HCT116 (cell line): ENCODE data around the gene CDA. TPM values are rescaled to one million over a fixed set of nuclear protein-coding genes. Genes with fewer than 3 reads are reported as not detected.

Experiments used
- ATAC-seq: fragments of 200-7000 bp; cut with Tn5 transposase; 2 replicates; pipeline ENCODE4 v1.9.1; 2020; ENCODE audit warnings: mild to moderate bottlenecking, moderate library complexity
- BruUV-seq: library from RNA; stranded (reverse); fragments of 400-500 nt; replicated peaks from 2 replicates; lab custom pipeline; 2021; lab: Mats Ljungman, UMichigan
- CTCF ChIA-PET: fragments of 300-600 bp; sonication (Branson Sonifier 250); formaldehyde crosslinking; loops from one replicate; lab custom pipeline; 2021; ENCODE audit warnings: antibody characterized with exemption; lab: Charles Lee
- POLR2A ChIA-PET: fragments of 300-600, 350-600 bp; sonication (Branson Sonifier 250); formaldehyde crosslinking; loops from one replicate; lab custom pipeline; 2021; ENCODE audit warnings: antibody characterized with exemption; lab: Charles Lee
- RAD21 ChIA-PET, 2 experiments: fragments of 300-600 bp; sonication (Branson Sonifier 250); formaldehyde crosslinking; loops; one replicate each; lab custom pipeline; 2023; ENCODE audit warnings: low total read pairs in 2 of 2; ENCODE audit not compliant: uncharacterized antibody in 2 of 2, unreplicated experiment in 2 of 2, low non-redundant PET in 1 of 2; lab: Charles Lee
- DNase-seq: peaks from one replicate; pipeline ENCODE4 v3.0.0-alpha.2; 2010; ENCODE audit warnings: low read depth, low spot score
- H2AFZ ChIP-seq: fragments of 200-600 bp; shearing (Covaris generic), sonication (generic); 2 replicates; pipeline ENCODE4 v1.6.1; 2017; ENCODE audit warnings: low read depth, mixed run types, mixed read lengths, antibody characterized with exemption, low read length; ENCODE audit not compliant: poor library complexity, severe bottlenecking
- H3K27ac ChIP-seq: 2 replicates; pipeline ENCODE4 v1.5.1; 2012; ENCODE audit warnings: low read depth, low read length
- H3K27me3 ChIP-seq: fragments of 200-600 bp; sonication (generic); 2 replicates; pipeline ENCODE4 v1.6.1; 2016; ENCODE audit warnings: mixed run types, low read length, mixed read lengths; ENCODE audit not compliant: insufficient read depth
- H3K36me3 ChIP-seq, 2 experiments: fragments of 200-500 bp in 1 of 2; fragments of 200-600 bp in 1 of 2; sonication (Bioruptor generic) in 1 of 2; sonication (generic) in 1 of 2; 2 replicates each; pipeline versions ENCODE4 v1.5.1 to v1.6.1; 2014 to 2016; ENCODE audit warnings: low read length in 2 of 2, inconsistent platforms in 1 of 2, mixed read lengths in 1 of 2, mixed run types in 1 of 2; ENCODE audit not compliant: insufficient read depth in 2 of 2, control insufficient read depth in 1 of 2
- H3K4me1 ChIP-seq, 2 experiments: fragments of 200-600 bp in 1 of 2; sonication (generic) in 1 of 2; 2 replicates each; pipeline versions ENCODE4 v1.5.1 to v1.6.1; 2012 to 2017; ENCODE audit warnings: low read length in 2 of 2, inconsistent platforms in 1 of 2, mild to moderate bottlenecking in 1 of 2, mixed read lengths in 1 of 2, mixed run types in 1 of 2, moderate library complexity in 1 of 2; ENCODE audit not compliant: insufficient read depth in 2 of 2, control insufficient read depth in 1 of 2
- H3K4me2 ChIP-seq: fragments of 200-600 bp; sonication (generic); 2 replicates; pipeline ENCODE4 v1.6.1; 2017; ENCODE audit warnings: mixed run types, low read length, mixed read lengths
- H3K4me3 ChIP-seq, 2 experiments: fragments of 200-600 bp in 1 of 2; sonication (generic) in 1 of 2; replicated peaks in 1 of 2; 2 replicates each; pipeline ENCODE4 v1.5.1; 2011 to 2016; ENCODE audit warnings: low read length in 2 of 2, control low read depth in 1 of 2, low read depth in 1 of 2, mild to moderate bottlenecking in 1 of 2, mixed read lengths in 1 of 2, mixed run types in 1 of 2
- H3K79me2 ChIP-seq: fragments of 200-600 bp; sonication (generic); 2 replicates; pipeline ENCODE4 v1.6.1; 2017; ENCODE audit warnings: mild to moderate bottlenecking, mixed run types, low read length, moderate library complexity, mixed read lengths; ENCODE audit not compliant: insufficient read depth
- H3K9ac ChIP-seq: fragments of 200-600 bp; sonication (generic); 2 replicates; pipeline ENCODE4 v1.6.1; 2016; ENCODE audit warnings: low read length, mixed read lengths
- H3K9me2 ChIP-seq: fragments of 200-600 bp; sonication (generic), shearing (Covaris generic); 2 replicates; pipeline ENCODE4 v1.6.1; 2017; ENCODE audit warnings: mixed run types, mild to moderate bottlenecking, moderate library complexity; ENCODE audit not compliant: insufficient read depth
- H3K9me3 ChIP-seq, 2 experiments: fragments of 200-500 bp in 1 of 2; fragments of 200-600 bp in 1 of 2; sonication (Bioruptor generic) in 1 of 2; sonication (generic) in 1 of 2; 2 replicates each; pipeline ENCODE4 v1.6.1; 2014 to 2017; ENCODE audit warnings: low read length in 2 of 2, mixed read lengths in 2 of 2, inconsistent platforms in 1 of 2, low read depth in 1 of 2, mild to moderate bottlenecking in 1 of 2, mixed run types in 1 of 2, moderate library complexity in 1 of 2; ENCODE audit not compliant: control insufficient read depth in 1 of 2, insufficient read depth in 1 of 2
- H4K20me1 ChIP-seq: fragments of 200-600 bp; sonication (generic), shearing (Covaris generic); 2 replicates; pipeline ENCODE4 v1.6.1; 2017; ENCODE audit warnings: mixed run types, mild to moderate bottlenecking, moderate library complexity; ENCODE audit not compliant: insufficient read depth
- CBX3 ChIP-seq: IDR thresholded peaks from 2 replicates; pipeline ENCODE4 v1.6.1; 2012; ENCODE audit warnings: low read depth
- CEBPB ChIP-seq: IDR thresholded peaks from 2 replicates; pipeline ENCODE4 v1.6.1; 2012; ENCODE audit warnings: low read depth
- ELF1 ChIP-seq: IDR thresholded peaks from 2 replicates; pipeline ENCODE4 v1.6.1; 2012; ENCODE audit warnings: low read depth, borderline replicate concordance
- EZH2 ChIP-seq: fragments of 200-600 bp; sonication (generic); IDR thresholded peaks from 2 replicates; pipeline ENCODE4 v1.6.1; 2017; ENCODE audit warnings: antibody characterized with exemption, mixed run types
- EZH2phosphoT487 ChIP-seq: fragments of 200-600 bp; IDR thresholded peaks from 2 replicates; pipeline ENCODE4 v1.6.1; 2018; ENCODE audit warnings: antibody characterized with exemption, borderline replicate concordance
- JUND ChIP-seq: IDR thresholded peaks from 2 replicates; pipeline ENCODE4 v1.6.1; 2012
- POLR2A ChIP-seq: IDR thresholded peaks from 2 replicates; pipeline ENCODE4 v1.7.0; 2011; ENCODE audit warnings: borderline replicate concordance; ENCODE audit not compliant: insufficient read depth, insufficient read length; ENCODE audit errors: extremely low read depth
- RAD21 ChIP-seq: IDR thresholded peaks from 2 replicates; pipeline ENCODE4 v1.6.1; 2012; ENCODE audit warnings: low read depth, mild to moderate bottlenecking
- SIN3A ChIP-seq: IDR thresholded peaks from 2 replicates; pipeline ENCODE4 v1.6.1; 2012; ENCODE audit warnings: low read depth
- SP1 ChIP-seq: IDR thresholded peaks from 2 replicates; pipeline ENCODE4 v1.6.1; 2012; ENCODE audit warnings: low read depth
- SRF ChIP-seq: IDR thresholded peaks from 2 replicates; pipeline ENCODE4 v1.6.1; 2012; ENCODE audit warnings: low read depth
- YY1 ChIP-seq: IDR thresholded peaks from 2 replicates; pipeline ENCODE4 v1.6.1; 2011; ENCODE audit warnings: low read length, low read depth, moderate library complexity, mild to moderate bottlenecking; ENCODE audit not compliant: insufficient replicate concordance; ENCODE audit errors: extremely low read depth
- ZFX ChIP-seq: fragments of 450-650 bp; IDR thresholded peaks from 2 replicates; pipeline ENCODE4 v1.6.1; 2017
- ZNF274 ChIP-seq: fragments of 200-500 bp; sonication (Bioruptor generic); IDR thresholded peaks from 2 replicates; pipeline ENCODE4 v1.6.1; 2014; ENCODE audit warnings: mild to moderate bottlenecking, low read depth, low read length, inconsistent platforms
- intact Hi-C: fragments of 100-400 bp; cut with micrococcal nuclease; formaldehyde crosslinking; loops from 2 replicates; pipeline ENCODE4 v1.10.0; 2022
- total RNA-seq: library from RNA; stranded (reverse); gene quantifications from one replicate; pipeline ENCODE4 v1.2.1, GENCODE V29; 2021; ENCODE audit not compliant: unreplicated experiment
- TF ChIP-seq, protein P1 (sequence below): IDR thresholded peaks from 2 replicates; pipeline ENCODE4 v1.6.1; 2011; ENCODE audit warnings: mild to moderate bottlenecking, low read length, moderate library complexity; ENCODE audit not compliant: insufficient replicate concordance; ENCODE audit errors: extremely low read depth
- TF ChIP-seq, protein P2 (sequence below), 3 experiments: fragments of 200-600 bp in 1 of 3; sonication (generic) in 1 of 3; IDR thresholded peaks in 2 of 3; conservative IDR thresholded peaks in 1 of 3; 2 replicates each; pipeline ENCODE4 v1.5.1; 2012 to 2017; ENCODE audit warnings: low read depth in 2 of 3, low read length in 2 of 3, antibody characterized with exemption in 1 of 3, borderline replicate concordance in 1 of 3, control low read depth in 1 of 3, mild to moderate bottlenecking in 1 of 3, mixed read lengths in 1 of 3, mixed run types in 1 of 3, moderate library complexity in 1 of 3; ENCODE audit not compliant: insufficient read depth in 1 of 3

Gene CDA
- total RNA-seq, 1 experiment from 2014 or later: 28.6 TPM

DNA sequence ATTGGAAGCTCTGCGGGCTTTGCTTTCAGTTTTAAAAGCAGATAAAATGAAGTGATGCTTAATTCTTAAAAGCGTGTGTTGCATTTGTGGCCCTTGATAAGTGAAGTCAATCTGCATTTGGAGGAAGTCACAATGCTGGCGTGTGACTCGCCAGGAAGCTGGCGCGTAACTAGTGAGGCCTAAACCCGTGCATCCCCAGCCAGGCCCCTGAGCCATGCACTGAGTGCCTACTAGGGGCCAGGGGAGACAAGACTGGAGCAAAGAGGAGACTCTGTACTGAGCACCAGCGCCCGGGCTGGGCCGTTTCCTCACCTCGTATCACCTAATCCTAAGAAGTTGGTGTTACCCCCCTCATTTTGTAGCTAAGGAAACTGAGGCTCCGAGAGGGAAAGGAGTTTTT, 76.8 kb downstream of the CDA start:
- no peaks in the 10 kb centered on the region for H4K20me1 ChIP-seq
- no peak overlapping the region for H3K27ac ChIP-seq
- intact Hi-C loops: no loop called here
- RAD21 ChIA-PET: no interaction called here
- DNase-seq: no peak
- peaks cover 2 to 9% of the 10 kb centered on the region in 2 experiments; a peak in 1 of 4 replicates for H3K4me1 ChIP-seq
- H3K4me3 ChIP-seq: no peak overlapping the region
- no peak overlapping the region for H3K9ac ChIP-seq
- TF ChIP-seq SP1 (no peak), RAD21 (no peak), ELF1 (no peak), ZNF274 (no peak), EZH2 (no peak), SRF (no peak), YY1 (no peak), JUND (no peak), CBX3 (no peak), SIN3A (no peak), EZH2phosphoT487 (no peak), POLR2A (no peak), CEBPB (no peak), ZFX (no peak)
- TF ChIP-seq, protein P1, sequence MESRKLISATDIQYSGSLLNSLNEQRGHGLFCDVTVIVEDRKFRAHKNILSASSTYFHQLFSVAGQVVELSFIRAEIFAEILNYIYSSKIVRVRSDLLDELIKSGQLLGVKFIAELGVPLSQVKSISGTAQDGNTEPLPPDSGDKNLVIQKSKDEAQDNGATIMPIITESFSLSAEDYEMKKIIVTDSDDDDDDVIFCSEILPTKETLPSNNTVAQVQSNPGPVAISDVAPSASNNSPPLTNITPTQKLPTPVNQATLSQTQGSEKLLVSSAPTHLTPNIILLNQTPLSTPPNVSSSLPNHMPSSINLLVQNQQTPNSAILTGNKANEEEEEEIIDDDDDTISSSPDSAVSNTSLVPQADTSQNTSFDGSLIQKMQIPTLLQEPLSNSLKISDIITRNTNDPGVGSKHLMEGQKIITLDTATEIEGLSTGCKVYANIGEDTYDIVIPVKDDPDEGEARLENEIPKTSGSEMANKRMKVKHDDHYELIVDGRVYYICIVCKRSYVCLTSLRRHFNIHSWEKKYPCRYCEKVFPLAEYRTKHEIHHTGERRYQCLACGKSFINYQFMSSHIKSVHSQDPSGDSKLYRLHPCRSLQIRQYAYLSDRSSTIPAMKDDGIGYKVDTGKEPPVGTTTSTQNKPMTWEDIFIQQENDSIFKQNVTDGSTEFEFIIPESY: no peak
- TF ChIP-seq, protein P2, sequence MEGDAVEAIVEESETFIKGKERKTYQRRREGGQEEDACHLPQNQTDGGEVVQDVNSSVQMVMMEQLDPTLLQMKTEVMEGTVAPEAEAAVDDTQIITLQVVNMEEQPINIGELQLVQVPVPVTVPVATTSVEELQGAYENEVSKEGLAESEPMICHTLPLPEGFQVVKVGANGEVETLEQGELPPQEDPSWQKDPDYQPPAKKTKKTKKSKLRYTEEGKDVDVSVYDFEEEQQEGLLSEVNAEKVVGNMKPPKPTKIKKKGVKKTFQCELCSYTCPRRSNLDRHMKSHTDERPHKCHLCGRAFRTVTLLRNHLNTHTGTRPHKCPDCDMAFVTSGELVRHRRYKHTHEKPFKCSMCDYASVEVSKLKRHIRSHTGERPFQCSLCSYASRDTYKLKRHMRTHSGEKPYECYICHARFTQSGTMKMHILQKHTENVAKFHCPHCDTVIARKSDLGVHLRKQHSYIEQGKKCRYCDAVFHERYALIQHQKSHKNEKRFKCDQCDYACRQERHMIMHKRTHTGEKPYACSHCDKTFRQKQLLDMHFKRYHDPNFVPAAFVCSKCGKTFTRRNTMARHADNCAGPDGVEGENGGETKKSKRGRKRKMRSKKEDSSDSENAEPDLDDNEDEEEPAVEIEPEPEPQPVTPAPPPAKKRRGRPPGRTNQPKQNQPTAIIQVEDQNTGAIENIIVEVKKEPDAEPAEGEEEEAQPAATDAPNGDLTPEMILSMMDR (IDR thresholded peaks at IDR 0.05 in 2 of 3, conservative IDR thresholded peaks at IDR 0.05 in 1 of 3; ENCODE audit: borderline replicate concordance in 1 of 3, insufficient read depth in 1 of 3, low read depth in 2 of 3, low read length in 2 of 3): no peak
- TF ChIP-seq, all 23 proteins: peak for 0
- no peak overlapping the region for H3K4me2 ChIP-seq
- no TSS peak for BruUV-seq
- H3K79me2 ChIP-seq: peaks cover 5% of the 10 kb centered on the region
- no peak for ATAC-seq
- H3K27me3 ChIP-seq: no peaks in the 10 kb centered on the region
- H3K9me3 ChIP-seq: no peaks in the 10 kb centered on the region
- CTCF ChIA-PET: no interaction called here
- H3K36me3 ChIP-seq: no peaks in the 10 kb centered on the region
- H3K9me2 ChIP-seq: no peaks in the 10 kb centered on the region
- no peak overlapping the region for H2AFZ ChIP-seq
- POLR2A ChIA-PET: interaction anchor here (0.7 kb wide), 1 partner anchor 42 kb away, joined by 3 read pairs; no protein-coding TSS in a partner anchor
